Ectodermal cell (in vitro differentiated cells): ENCODE results near the gene WWTR1.

Experiments
- H3K27ac ChIP-seq: 2 replicates; pipeline ENCODE4 v1.7.0; 2013; ENCODE audit warnings: mild to moderate bottlenecking, low read depth, low read length; ENCODE audit not compliant: insufficient read depth, poor library complexity, severe bottlenecking
- H3K27me3 ChIP-seq: 2 replicates; pipeline ENCODE4 v1.7.0; 2013; ENCODE audit warnings: mild to moderate bottlenecking, low read length; ENCODE audit not compliant: insufficient read depth, control insufficient read depth, poor library complexity, severe bottlenecking
- H3K36me3 ChIP-seq: one replicate; pipeline ENCODE4 v1.7.0; 2013; ENCODE audit warnings: low read length; ENCODE audit not compliant: control insufficient read depth, insufficient read depth
- H3K4me1 ChIP-seq: one replicate; pipeline ENCODE4 v1.7.0; 2013; ENCODE audit warnings: low read length; ENCODE audit not compliant: control insufficient read depth, insufficient read depth
- H3K4me3 ChIP-seq: 2 replicates; pipeline ENCODE4 v1.7.0; 2013; ENCODE audit warnings: low read depth, low read length, control low read depth; ENCODE audit not compliant: insufficient read depth
- H3K9me3 ChIP-seq: 2 replicates; pipeline ENCODE4 v1.7.0; 2013; ENCODE audit warnings: mild to moderate bottlenecking, low read length, moderate library complexity; ENCODE audit not compliant: control insufficient read depth
- whole genome bisulfite sequencing, 2 experiments: methylation state at CpG; one replicate each; pipeline ENCODE4 v1.1.7; 2013; ENCODE audit warnings: missing lambda C conversion rate in 2 of 2; 5-methylcytosine and 5-hydroxymethylcytosine counted together

The WWTR1 gene

GRCh38 chr3:149643482-149643798, 14.4 kb downstream of the WWTR1 start:
- no peaks in the 10 kb centered on the region for H3K36me3 ChIP-seq
- no peaks in the 10 kb centered on the region for H3K27me3 ChIP-seq
- no peak overlapping the region for H3K27ac ChIP-seq
- no peaks in the 10 kb centered on the region for H3K4me1 ChIP-seq
- WGBS, 2 experiments = 88 to 93% methylated on average over 2 to 4 of the region's 4 CpGs
- no peak overlapping the region for H3K4me3 ChIP-seq
- H3K9me3 ChIP-seq = no peaks in the 10 kb centered on the region

- Histone ChIP-seq H3K4me3 (no peak overlapping the region), H3K27ac (no peak overlapping the region), H3K9me3 (no peaks in the 10 kb centered on the region), H3K36me3 (no peaks in the 10 kb centered on the region), H3K27me3 (no peaks in the 10 kb centered on the region), H3K4me1 (no peaks in the 10 kb centered on the region)
- WGBS, 2 experiments = 88 to 89% methylated on average over 6 to 7 of the region's 7 CpGs
These were observed 16.7 kb downstream of the WWTR1 start for GRCh38 chr3:149640976-149641728.

GRCh38 chr3:149639093-149639486, 18.7 kb downstream of the WWTR1 start:
- Histone ChIP-seq H3K27ac (no peak overlapping the region), H3K4me3 (no peak overlapping the region), H3K4me1 (no peaks in the 10 kb centered on the region), H3K27me3 (no peaks in the 10 kb centered on the region), H3K9me3 (no peaks in the 10 kb centered on the region), H3K36me3 (no peaks in the 10 kb centered on the region)
- WGBS, 2 experiments = 92 to 95% methylated on average over 2 of the region's 2 CpGs

GRCh38 chr3:149638228-149639092, 19.4 kb downstream of the WWTR1 start:
- Histone ChIP-seq H3K4me1 (no peaks in the 10 kb centered on the region), H3K4me3 (no peak overlapping the region), H3K27ac (no peak overlapping the region), H3K36me3 (no peaks in the 10 kb centered on the region), H3K27me3 (no peaks in the 10 kb centered on the region), H3K9me3 (no peaks in the 10 kb centered on the region)
- WGBS, 2 experiments = 88 to 91% methylated on average over 13 to 15 of the region's 15 CpGs

GRCh38 chr3:149635396-149635795, 22.4 kb downstream of the WWTR1 start:
- no peaks in the 10 kb centered on the region for H3K27me3 ChIP-seq
- 95% methylated on average over 4 of the region's 4 CpGs for whole genome bisulfite sequencing, 2 experiments
- H3K4me1 ChIP-seq = no peaks in the 10 kb centered on the region
- H3K9me3 ChIP-seq = no peaks in the 10 kb centered on the region
- H3K4me3 ChIP-seq = no peak overlapping the region
- no peaks in the 10 kb centered on the region for H3K36me3 ChIP-seq
- no peak overlapping the region for H3K27ac ChIP-seq

GRCh38 chr3:149634573-149634972, 23.3 kb downstream of the WWTR1 start:
- Histone ChIP-seq H3K4me3 (no peak overlapping the region), H3K27ac (no peak overlapping the region), H3K9me3 (no peaks in the 10 kb centered on the region), H3K36me3 (no peaks in the 10 kb centered on the region), H3K27me3 (no peaks in the 10 kb centered on the region), H3K4me1 (no peaks in the 10 kb centered on the region)
- WGBS, 2 experiments = 87 to 92% methylated on average over 4 of the region's 4 CpGs

- no peaks in the 10 kb centered on the region for H3K4me1 ChIP-seq
- H3K27ac ChIP-seq = no peak overlapping the region
- H3K9me3 ChIP-seq = no peaks in the 10 kb centered on the region
- no peaks in the 10 kb centered on the region for H3K36me3 ChIP-seq
- H3K4me3 ChIP-seq = no peak overlapping the region
- 92 to 97% methylated on average over 4 of the region's 4 CpGs for WGBS, 2 experiments
- H3K27me3 ChIP-seq = no peaks in the 10 kb centered on the region
These were observed 23.8 kb downstream of the WWTR1 start for GRCh38 chr3:149634072-149634471.

- WGBS, 2 experiments = 96% methylated on average over 5 of the region's 5 CpGs
- H3K27ac ChIP-seq = no peak overlapping the region
- no peaks in the 10 kb centered on the region for H3K36me3 ChIP-seq
- no peaks in the 10 kb centered on the region for H3K27me3 ChIP-seq
- H3K4me1 ChIP-seq = no peaks in the 10 kb centered on the region
- no peak overlapping the region for H3K4me3 ChIP-seq
- no peaks in the 10 kb centered on the region for H3K9me3 ChIP-seq
These were observed 25.6 kb downstream of the WWTR1 start for GRCh38 chr3:149632225-149632624.

GRCh38 chr3:149630806-149631205, 27.0 kb downstream of the WWTR1 start:
- Histone ChIP-seq H3K4me3 (no peak overlapping the region), H3K36me3 (no peaks in the 10 kb centered on the region), H3K4me1 (no peaks in the 10 kb centered on the region), H3K9me3 (no peaks in the 10 kb centered on the region), H3K27ac (no peak overlapping the region), H3K27me3 (no peaks in the 10 kb centered on the region)
- no CpG with 5 or more reads among the region's 1 CpG for WGBS, 2 experiments

- WGBS, 2 experiments = 92 to 96% methylated on average over 6 of the region's 6 CpGs
These were observed 28.7 kb downstream of the WWTR1 start for GRCh38 chr3:149628957-149629670.

More at GRCh38 chr3:149628957-149629670, 28.7 kb downstream of the WWTR1 start:
- Histone ChIP-seq H3K4me3 (no peak overlapping the region), H3K27ac (no peak overlapping the region), H3K36me3 (no peaks in the 10 kb centered on the region), H3K9me3 (no peaks in the 10 kb centered on the region), H3K4me1 (no peaks in the 10 kb centered on the region), H3K27me3 (no peaks in the 10 kb centered on the region)
